OCI-LY3 (cell line): Measurements from ENCODE around the gene TMEM132D.
"Not testable (repeated sequence)": the region's sequence is repeated elsewhere in the genome, so short reads cannot be mapped to it uniquely, and the experiment has no call there.

Source experiments
- H2AFZ ChIP-seq: fragments of 200-600, 300-600 bp; shearing (Covaris generic); 2 replicates; pipeline ENCODE4 v1.6.0; 2014; ENCODE audit warnings: antibody characterized with exemption, low read depth, low read length
- H3K27ac ChIP-seq: fragments of 200-600, 300-600 bp; sonication (generic); 2 replicates; pipeline ENCODE4 v1.5.1; 2014; ENCODE audit warnings: mild to moderate bottlenecking, low read length, moderate library complexity, mixed read lengths
- H3K27me3 ChIP-seq: fragments of 200-600, 300-600 bp; sonication (generic); 2 replicates; pipeline ENCODE4 v1.6.1; 2014; ENCODE audit warnings: low read depth, low read length, mixed read lengths
- H3K36me3 ChIP-seq: fragments of 200-600, 300-600 bp; sonication (generic); replicated peaks from 2 replicates; pipeline ENCODE3; 2014; ENCODE audit warnings: low read depth, low read length, mixed read lengths
- H3K4me1 ChIP-seq: fragments of 300-600, 200-600 bp; sonication (generic); 2 replicates; pipeline ENCODE4 v1.6.1; 2014; ENCODE audit warnings: low read length, mixed read lengths
- H3K4me2 ChIP-seq: fragments of 200-600, 300-600 bp; sonication (generic); 2 replicates; pipeline ENCODE4 v1.6.1; 2014; ENCODE audit warnings: low read length, mixed read lengths
- H3K4me3 ChIP-seq: fragments of 300-600, 200-600 bp; sonication (generic); 2 replicates; pipeline ENCODE4 v1.5.1; 2014; ENCODE audit warnings: antibody characterized with exemption, mild to moderate bottlenecking, low read length, moderate library complexity
- H3K79me2 ChIP-seq: fragments of 300-600, 200-600 bp; shearing (Covaris generic); 2 replicates; pipeline ENCODE4 v1.6.1; 2014; ENCODE audit warnings: mild to moderate bottlenecking, low read length, mixed read lengths
- H3K9ac ChIP-seq: fragments of 300-600, 200-600 bp; shearing (Covaris generic); 2 replicates; pipeline ENCODE4 v1.6.0; 2014; ENCODE audit warnings: mild to moderate bottlenecking, low read length, moderate library complexity
- H3K9me3 ChIP-seq: fragments of 200-600, 300-600 bp; shearing (Covaris generic); 2 replicates; pipeline ENCODE4 v1.6.1; 2014; ENCODE audit warnings: low read length, mixed read lengths; ENCODE audit not compliant: insufficient read depth
- H4K20me1 ChIP-seq: fragments of 200-600, 300-600 bp; sonication (generic); 2 replicates; pipeline ENCODE4 v1.6.1; 2016; ENCODE audit warnings: low read length, mixed read lengths; ENCODE audit not compliant: insufficient read depth
- EZH2phosphoT487 ChIP-seq: fragments of 200-600 bp; shearing (Covaris generic); IDR thresholded peaks from 2 replicates; pipeline ENCODE4 v1.6.1; 2018; ENCODE audit warnings: antibody characterized with exemption, mixed run types, low read depth
- TF ChIP-seq, protein P1 (sequence below): fragments of 200-600, 300-600 bp; sonication (generic); IDR thresholded peaks from 2 replicates; pipeline ENCODE4 v1.5.1; 2014; ENCODE audit warnings: antibody characterized with exemption, low read length, low read depth

Gene TMEM132D

DNA sequence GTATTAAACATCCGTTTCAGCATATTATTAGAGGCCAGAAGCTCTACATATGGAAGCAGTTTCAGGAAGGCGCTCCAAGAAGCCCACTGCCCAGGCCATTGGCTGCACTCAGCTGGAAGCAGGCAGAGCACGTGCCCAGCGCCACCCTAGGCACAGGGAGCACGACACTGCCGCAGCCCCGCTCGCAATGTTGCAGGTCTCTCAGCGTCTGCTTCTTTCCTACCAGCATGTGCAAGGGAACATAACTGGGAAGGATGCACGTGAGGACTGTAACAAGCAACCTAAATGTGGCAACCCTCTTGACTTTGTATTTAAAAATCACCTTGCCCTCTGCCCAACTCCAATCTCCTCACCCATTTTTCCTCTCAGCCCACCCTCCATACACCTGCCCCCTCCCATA lies 3.5 kb downstream of the TMEM132D start:
- no peak overlapping the region for H3K4me2 ChIP-seq
- H3K9ac ChIP-seq: no peak overlapping the region
- no peaks in the 10 kb centered on the region for H3K36me3 ChIP-seq
- H3K4me1 ChIP-seq: no peaks in the 10 kb centered on the region
- no peak overlapping the region for H3K27ac ChIP-seq
- H3K27me3 ChIP-seq: no peaks in the 10 kb centered on the region
- H3K4me3 ChIP-seq: no peak overlapping the region
- no peak overlapping the region for H2AFZ ChIP-seq
- no peaks in the 10 kb centered on the region for H3K9me3 ChIP-seq
- no peak for TF ChIP-seq EZH2phosphoT487
- TF ChIP-seq, protein P1, sequence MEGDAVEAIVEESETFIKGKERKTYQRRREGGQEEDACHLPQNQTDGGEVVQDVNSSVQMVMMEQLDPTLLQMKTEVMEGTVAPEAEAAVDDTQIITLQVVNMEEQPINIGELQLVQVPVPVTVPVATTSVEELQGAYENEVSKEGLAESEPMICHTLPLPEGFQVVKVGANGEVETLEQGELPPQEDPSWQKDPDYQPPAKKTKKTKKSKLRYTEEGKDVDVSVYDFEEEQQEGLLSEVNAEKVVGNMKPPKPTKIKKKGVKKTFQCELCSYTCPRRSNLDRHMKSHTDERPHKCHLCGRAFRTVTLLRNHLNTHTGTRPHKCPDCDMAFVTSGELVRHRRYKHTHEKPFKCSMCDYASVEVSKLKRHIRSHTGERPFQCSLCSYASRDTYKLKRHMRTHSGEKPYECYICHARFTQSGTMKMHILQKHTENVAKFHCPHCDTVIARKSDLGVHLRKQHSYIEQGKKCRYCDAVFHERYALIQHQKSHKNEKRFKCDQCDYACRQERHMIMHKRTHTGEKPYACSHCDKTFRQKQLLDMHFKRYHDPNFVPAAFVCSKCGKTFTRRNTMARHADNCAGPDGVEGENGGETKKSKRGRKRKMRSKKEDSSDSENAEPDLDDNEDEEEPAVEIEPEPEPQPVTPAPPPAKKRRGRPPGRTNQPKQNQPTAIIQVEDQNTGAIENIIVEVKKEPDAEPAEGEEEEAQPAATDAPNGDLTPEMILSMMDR: no peak
- H3K79me2 ChIP-seq: no peaks in the 10 kb centered on the region
- no peaks in the 10 kb centered on the region for H4K20me1 ChIP-seq

DNA sequence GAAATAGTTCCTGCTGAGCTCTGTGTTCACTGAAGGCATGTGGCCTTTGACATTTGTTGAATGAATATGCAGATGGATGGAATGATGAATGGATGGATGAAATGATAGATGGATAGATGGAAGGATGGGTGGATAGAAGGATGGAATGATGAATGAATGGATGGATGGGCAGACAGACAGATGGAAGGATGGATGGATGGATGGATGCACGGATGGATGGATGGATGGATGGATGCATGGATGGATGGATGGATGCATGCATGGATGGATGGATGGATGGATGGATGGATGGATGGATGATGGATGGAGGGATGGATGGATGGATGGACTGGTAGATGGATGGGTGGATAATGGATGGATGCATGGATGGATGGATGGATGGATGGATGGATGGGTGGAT lies 4.8 kb downstream of the TMEM132D start:
- H4K20me1 ChIP-seq, H3K27me3 ChIP-seq, H3K4me3 ChIP-seq: not testable (repeated sequence)

DNA sequence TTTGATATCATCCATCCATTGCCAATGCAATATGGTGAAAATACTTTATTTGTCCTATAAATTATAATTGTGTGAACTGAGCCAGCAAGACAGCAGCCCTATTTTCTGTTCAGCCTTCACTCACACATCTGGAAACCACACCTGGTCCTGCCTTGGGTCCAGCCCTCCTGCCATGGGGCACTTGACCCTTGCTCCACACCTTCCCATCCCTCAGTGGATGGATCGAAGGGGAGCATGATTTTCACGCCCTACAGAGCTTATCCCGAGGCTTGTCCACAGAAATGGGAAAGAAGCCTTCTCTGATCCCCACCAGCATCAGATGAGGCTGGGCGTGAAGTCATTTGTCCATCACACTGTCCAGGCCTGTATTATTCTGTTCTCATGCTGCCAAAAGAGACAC lies 10.1 kb downstream of the TMEM132D start:
- no peak for TF ChIP-seq EZH2phosphoT487
- TF ChIP-seq, protein P1: no peak
- no peaks in the 10 kb centered on the region for H4K20me1 ChIP-seq
- no peak overlapping the region for H3K4me2 ChIP-seq

More for the DNA sequence above, 4.8 kb downstream of the TMEM132D start:
- not testable (repeated sequence) for H3K9ac ChIP-seq, H3K36me3 ChIP-seq, H2AFZ ChIP-seq, H3K79me2 ChIP-seq, H3K27ac ChIP-seq, H3K9me3 ChIP-seq, H3K4me2 ChIP-seq, H3K4me1 ChIP-seq

DNA sequence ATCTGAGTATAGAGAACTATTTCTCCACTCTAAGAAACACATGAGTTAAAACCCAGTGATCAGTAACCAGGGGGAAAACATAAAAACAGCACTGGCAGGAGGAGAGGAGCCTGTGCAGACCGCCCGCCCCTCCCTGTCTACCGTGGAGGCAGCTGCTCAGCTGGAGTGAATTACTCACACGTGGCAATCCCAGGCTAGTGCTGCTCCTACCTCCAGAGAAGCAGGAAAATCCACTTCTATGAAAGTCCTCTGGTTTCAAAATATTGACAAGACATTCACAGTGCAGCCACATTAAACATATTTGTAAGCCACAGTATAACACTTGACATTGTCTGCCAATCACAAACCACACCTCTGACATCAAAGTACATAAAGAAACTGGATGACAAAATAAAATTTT lies 16.7 kb downstream of the TMEM132D start:
- Histone ChIP-seq H3K4me2 (no peak overlapping the region), H2AFZ (no peak overlapping the region), H3K36me3 (no peaks in the 10 kb centered on the region), H3K27me3 (no peaks in the 10 kb centered on the region), H3K27ac (no peak overlapping the region), H3K9me3 (no peaks in the 10 kb centered on the region), H3K4me1 (no peaks in the 10 kb centered on the region), H3K9ac (no peak overlapping the region), H4K20me1 (no peaks in the 10 kb centered on the region), H3K79me2 (no peaks in the 10 kb centered on the region), H3K4me3 (no peak overlapping the region)
- TF ChIP-seq EZH2phosphoT487: no peak
- TF ChIP-seq, protein P1: no peak

More for the DNA sequence above, 10.1 kb downstream of the TMEM132D start:
- Histone ChIP-seq H3K36me3 (no peaks in the 10 kb centered on the region), H3K4me1 (no peaks in the 10 kb centered on the region), H3K79me2 (no peaks in the 10 kb centered on the region), H3K9ac (no peak overlapping the region), H2AFZ (no peak overlapping the region), H3K4me3 (no peak overlapping the region), H3K27ac (no peak overlapping the region), H3K9me3 (no peaks in the 10 kb centered on the region), H3K27me3 (no peaks in the 10 kb centered on the region)

DNA sequence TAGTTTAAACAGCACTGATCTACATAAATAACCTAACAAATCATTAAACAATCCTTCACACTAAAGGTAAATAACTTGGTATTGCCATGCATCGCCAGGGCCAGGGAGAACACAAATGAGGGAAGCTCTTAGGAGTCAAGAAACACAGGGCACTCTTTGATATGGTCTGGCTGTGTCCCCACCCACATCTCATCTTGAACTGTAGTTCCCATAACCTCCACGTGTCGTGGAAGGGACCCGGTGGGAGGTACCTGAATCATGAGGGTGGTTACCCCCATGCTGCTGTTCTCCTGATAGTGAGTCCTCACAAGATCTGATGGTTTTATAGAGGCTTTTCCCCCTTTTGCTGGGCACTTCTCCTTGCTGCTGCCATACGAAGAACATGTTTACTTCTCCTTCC lies 17.3 kb downstream of the TMEM132D start:
- no peaks in the 10 kb centered on the region for H4K20me1 ChIP-seq
- no peaks in the 10 kb centered on the region for H3K36me3 ChIP-seq
- H3K4me2 ChIP-seq: no peak overlapping the region
- H3K9me3 ChIP-seq: no peaks in the 10 kb centered on the region
- no peak overlapping the region for H3K27ac ChIP-seq
- no peaks in the 10 kb centered on the region for H3K79me2 ChIP-seq
- no peak overlapping the region for H3K4me3 ChIP-seq
- no peak overlapping the region for H3K9ac ChIP-seq
- H2AFZ ChIP-seq: no peak overlapping the region
- no peak for TF ChIP-seq EZH2phosphoT487
- TF ChIP-seq, protein P1: no peak
- no peaks in the 10 kb centered on the region for H3K4me1 ChIP-seq
- no peaks in the 10 kb centered on the region for H3K27me3 ChIP-seq
